ENCODE results near the gene POLG.

The POLG gene

DNA sequence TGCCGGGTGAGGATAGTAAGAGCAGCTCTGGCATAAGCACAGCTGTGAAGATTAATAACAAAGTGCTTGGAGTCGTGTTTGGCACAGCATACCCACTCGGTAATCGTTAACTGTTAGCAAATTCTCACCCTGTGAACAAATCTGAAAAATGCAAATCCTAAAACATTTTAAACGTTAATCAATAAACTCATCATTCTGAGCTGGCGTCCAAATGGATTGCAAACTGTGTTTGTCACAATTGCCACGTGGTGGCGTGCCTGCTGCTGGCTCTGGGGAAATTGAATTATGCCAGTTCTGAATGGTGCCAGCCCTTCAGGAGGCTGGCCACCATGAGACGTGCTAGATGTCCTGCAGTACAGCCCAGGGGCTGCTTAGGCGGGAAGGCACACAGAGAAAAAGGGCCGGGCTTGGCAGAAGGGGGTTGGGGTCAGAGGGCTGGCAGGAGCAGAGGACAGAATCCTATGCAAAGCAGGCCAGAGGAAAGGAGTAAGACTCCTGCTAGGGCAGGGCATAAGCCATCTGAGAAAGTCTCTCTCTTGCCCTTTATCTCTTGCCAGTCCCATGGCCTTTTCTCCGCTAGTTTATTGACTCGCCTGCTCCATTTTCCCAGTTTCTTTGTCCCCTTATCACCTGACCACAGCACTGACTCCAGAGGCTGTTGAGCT, 22.1 kb upstream of the POLG start:
- no peak for DNase-seq (ENCODE audit: low read depth)

GRCh38 chr15:89353991-89354390, 19.4 kb upstream of the POLG start:
- DNase-seq (ENCODE audit: low read depth): no peak

DNA sequence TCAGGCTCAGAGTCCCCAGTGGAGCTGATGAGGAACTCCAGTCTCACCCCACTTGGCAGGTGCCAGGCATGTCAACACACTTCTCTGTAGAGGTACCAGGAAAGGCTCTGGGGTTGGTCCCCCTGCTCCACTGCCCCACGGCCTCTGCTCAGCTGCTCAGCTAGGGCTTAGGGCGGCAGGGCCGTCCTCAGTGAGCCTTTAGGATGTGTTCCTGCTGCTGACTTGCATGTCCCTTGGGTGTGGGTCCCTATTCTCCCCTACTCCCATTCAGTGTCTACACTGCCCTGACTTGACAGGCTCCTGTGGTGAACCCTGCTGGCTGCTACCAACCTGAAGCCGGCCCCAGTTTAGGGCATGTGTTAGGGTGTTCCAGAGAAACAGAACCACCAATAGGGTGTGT, 17.9 kb upstream of the POLG start:
- DNase-seq (ENCODE audit: low read depth): no peak

DNA sequence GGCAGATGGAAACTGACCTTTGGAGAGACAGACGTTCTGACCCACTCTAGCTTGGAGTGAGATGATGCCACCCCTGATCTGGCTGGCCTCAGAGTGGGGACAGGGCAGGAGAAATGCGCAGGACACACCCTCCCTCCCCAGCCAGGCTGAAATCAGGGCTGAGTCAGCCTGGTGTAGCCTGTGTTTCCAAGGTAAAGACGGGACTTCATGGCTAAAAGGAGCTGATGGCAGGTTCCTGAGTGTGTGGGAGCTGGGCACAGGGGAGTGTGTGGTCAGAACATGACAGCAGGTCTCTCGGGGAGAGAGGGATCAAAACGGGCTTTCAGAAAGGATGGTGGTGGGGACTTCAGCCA, 14.6 kb upstream of the POLG start:
- no peak for DNase-seq (ENCODE audit: low read depth)

- DNase-seq (ENCODE audit: low read depth): no peak
Measured at GRCh38 chr15:89346516-89347231, 12.1 kb upstream of the POLG start.

- DNase-seq (ENCODE audit: low read depth): no peak
Measured at GRCh38 chr15:89345248-89345647, 10.6 kb upstream of the POLG start.

DNA sequence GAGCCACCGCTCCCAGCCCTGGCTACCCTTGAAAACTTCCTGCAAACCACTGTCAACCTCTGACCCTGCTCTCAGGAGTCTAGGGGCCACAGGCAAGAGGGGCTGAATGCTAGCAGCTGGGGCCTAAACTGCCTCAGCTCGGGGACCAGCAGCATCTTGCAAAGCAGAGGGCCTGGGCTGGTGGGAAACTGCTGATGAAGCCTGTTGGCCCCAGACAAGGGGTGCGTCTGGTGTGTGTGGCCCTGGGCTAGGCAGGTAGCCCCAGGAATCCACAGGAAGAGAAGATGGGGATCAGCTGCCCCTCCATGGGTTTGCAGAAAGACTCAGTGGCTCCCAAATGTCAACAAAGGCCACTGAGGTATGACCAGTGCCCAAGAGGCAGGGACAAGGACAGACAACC, 8.2 kb upstream of the POLG start:
- no peak for DNase-seq (ENCODE audit: low read depth)

- no peak for DNase-seq (ENCODE audit: low read depth)
Measured at GRCh38 chr15:89341316-89342005, 6.8 kb upstream of the POLG start.

GRCh38 chr15:89340573-89340972, 5.9 kb upstream of the POLG start:
- no peak for DNase-seq (ENCODE audit: low read depth)

GRCh38 chr15:89338036-89338435, 3.4 kb upstream of the POLG start:
- DNase-seq (ENCODE audit: low read depth): no peak

DNA sequence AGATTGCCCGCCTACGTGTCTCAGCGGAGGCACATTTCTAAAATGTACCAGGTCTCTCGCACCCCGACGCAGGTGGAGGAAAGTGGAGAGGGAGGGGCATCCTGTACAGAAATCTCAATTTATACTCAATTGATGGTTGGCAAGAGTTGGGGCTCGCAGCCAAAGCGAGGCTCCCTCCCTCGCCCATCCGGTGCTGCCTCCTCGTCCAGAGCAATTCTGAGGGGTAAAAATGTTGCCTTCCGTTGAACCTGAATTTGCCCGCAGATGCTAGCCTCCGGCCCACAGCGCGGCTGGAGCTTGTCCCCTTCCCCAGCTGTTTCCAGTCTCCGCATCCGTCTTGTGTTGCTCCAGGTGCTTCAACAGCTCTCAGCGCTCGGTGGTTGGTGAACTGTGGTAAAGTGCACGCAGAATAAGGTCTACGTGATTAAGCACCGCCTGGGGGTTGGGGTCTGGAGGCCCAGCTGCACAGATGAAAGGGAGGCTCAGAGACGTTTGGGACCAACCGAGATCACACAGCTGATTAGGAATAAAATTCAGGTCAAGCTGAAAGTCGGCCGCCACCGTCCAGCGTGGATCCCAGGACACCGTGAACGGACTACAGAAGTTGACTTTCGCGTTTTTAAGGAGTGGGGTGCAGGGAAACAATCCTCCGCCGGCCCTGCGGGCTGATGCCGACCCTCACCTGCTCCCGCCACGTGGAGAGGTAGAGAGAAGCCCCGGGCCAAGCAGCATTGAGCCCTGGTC, 846 bp upstream of the POLG start:
- DNase-seq (ENCODE audit: low read depth): no peak

- DNase-seq (ENCODE audit: low read depth): no peak
Measured at GRCh38 chr15:89333959-89334509, 590 bp downstream of the POLG start.

- DNase-seq (ENCODE audit: low read depth): no peak
Measured at GRCh38 chr15:89333011-89333860, 1.4 kb downstream of the POLG start.

DNA sequence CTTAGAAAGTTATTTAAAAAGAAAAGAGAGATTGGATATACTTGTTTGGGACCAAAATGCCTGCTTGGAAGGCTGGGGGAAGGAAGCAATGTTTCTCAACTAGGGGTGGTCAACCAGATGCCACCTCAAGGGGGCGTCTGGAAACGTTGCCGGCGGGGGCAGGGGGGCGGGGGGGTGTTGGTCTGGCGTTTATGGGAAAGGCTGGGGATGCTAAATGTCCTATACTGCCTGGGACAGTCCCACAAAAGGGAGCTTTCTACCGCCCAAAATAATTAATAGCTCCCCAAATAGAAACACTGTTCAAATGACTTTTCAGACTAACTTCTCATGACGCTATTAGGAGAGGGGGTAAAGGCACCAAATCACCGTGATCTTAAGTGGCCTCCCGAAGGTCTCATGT, 2.2 kb downstream of the POLG start:
- DNase-seq (ENCODE audit: low read depth): no peak

- DNase-seq (ENCODE audit: low read depth): no peak
Measured at GRCh38 chr15:89330881-89331595, 3.6 kb downstream of the POLG start.

DNA sequence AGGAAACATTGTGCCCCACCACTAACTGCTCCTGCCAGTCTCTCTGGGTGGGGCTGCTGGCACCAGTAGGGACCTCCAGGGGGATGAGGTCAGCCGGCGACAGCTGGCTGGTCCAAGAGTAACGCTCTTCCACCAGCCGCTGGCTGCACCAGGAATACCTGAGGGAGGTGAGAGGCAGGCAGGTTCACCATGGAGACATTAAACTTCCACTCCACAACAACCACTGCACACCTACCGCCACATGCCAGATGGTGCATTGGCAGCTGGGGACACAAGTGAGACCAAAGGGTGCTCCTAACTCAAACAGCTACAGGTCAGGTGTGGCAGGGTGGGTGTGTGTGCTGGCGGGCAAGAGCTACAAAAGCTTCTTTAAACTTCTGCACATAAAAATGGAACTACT, 4.5 kb downstream of the POLG start:
- no peak for DNase-seq (ENCODE audit: low read depth)

GRCh38 chr15:89329329-89330084, 5.1 kb downstream of the POLG start:
- DNase-seq (ENCODE audit: low read depth): no peak

DNA sequence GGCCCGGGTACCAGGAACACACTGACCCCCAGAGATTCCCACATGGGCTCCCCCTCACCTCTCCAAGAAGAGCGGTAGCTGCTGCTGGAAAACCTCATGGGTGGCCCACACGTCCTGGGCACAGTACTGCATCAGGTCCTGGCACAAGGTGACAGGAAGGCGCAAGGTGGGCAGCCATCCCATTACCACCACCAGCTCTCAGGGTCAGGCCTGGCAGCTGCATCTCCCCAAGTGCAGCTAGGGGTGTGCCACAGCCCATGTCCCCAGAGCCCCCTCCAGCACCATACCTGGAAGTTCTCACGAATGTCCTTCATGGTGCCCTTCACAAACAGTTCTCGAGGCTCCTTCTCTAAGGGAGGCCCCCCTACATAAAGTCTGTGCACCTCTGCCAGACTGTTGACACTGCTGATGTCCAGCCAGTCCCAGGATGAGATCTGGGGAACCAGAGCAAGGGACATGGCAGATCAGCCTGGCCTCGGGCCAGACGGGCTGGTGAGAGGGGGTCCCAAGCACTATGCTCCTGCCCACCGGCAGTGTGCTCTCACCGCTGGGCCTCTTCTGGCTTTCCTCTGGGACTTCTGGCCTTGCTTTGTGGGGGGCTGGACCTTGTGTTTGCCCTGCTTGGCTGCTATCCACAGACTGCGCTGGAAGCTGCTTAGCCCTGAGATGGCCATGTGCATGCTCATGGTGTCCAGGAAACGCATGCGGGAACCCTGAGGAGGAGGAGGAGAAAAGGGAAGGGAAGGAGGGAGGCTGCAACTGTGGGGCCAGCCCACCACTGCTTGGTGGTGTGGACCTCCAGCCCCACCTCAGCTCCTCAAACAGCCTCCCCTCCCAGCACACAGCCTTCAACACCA, 6.0 kb downstream of the POLG start:
- no peak for DNase-seq (ENCODE audit: low read depth)

GRCh38 chr15:89327113-89327512, 7.5 kb downstream of the POLG start:
- DNase-seq (ENCODE audit: low read depth): no peak

Measured in stromal cell of bone marrow (primary cell).